Stimulated activated CD4-positive, alpha-beta T cell treated with anti-CD3 and anti-CD28 coated beads, Interleukin-4, amount 100 ng/mL, for 48 hours (primary cell): ENCODE data around the gene SARM1.

Experiments used
- DNase-seq, 2 donors: peaks; one replicate each; pipeline ENCODE4 v3.0.0-alpha.2; 2020; ENCODE audit warnings: low read depth in 2 of 2

SARM1 gene

GRCh38 chr17:28341516-28341915 lies 30.0 kb upstream of the SARM1 start:
- no peak for DNase-seq

- no peak for DNase-seq
Observed at GRCh38 chr17:28342313-28342712, 29.2 kb upstream of the SARM1 start.

- DNase-seq, result no peak
Observed at GRCh38 chr17:28343491-28343932, 28.0 kb upstream of the SARM1 start.

- no peak for DNase-seq
Observed at GRCh38 chr17:28344011-28344410, 27.5 kb upstream of the SARM1 start.

- no peak for DNase-seq
Observed at GRCh38 chr17:28344435-28344901, 27.0 kb upstream of the SARM1 start.

GRCh38 chr17:28345419-28346198 lies 25.9 kb upstream of the SARM1 start:
- no peak for DNase-seq

GRCh38 chr17:28346199-28346580 lies 25.3 kb upstream of the SARM1 start:
- DNase-seq, result no peak

GRCh38 chr17:28346746-28347246 lies 24.7 kb upstream of the SARM1 start:
- no peak for DNase-seq

GRCh38 chr17:28347261-28347891 lies 24.1 kb upstream of the SARM1 start:
- DNase-seq, result no peak

GRCh38 chr17:28348979-28349378 lies 22.5 kb upstream of the SARM1 start:
- DNase-seq, result no peak

- no peak for DNase-seq
Observed at GRCh38 chr17:28350271-28350670, 21.2 kb upstream of the SARM1 start.

GRCh38 chr17:28357061-28357900 lies 14.2 kb upstream of the SARM1 start, which contains the start of gene POLDIP2:
Gene POLDIP2 (minus strand): TSS chr17:28357527. CDS start chr17:28357448, 79 bp downstream.
- DNase-seq, result peak; percentile 92 to 94

GRCh38 chr17:28357901-28358197 lies 13.6 kb upstream of the SARM1 start:
- DNase-seq, result no peak

GRCh38 chr17:28363186-28363585 lies 8.3 kb upstream of the SARM1 start:
- no peak for DNase-seq

GRCh38 chr17:28363776-28364650 lies 7.5 kb upstream of the SARM1 start:
- DNase-seq, result no peak

GRCh38 chr17:28364665-28365363 lies 6.7 kb upstream of the SARM1 start, which contains the start of gene SEBOX:
Gene SEBOX (minus strand): TSS chr17:28365199. CDS start chr17:28365151, 48 bp downstream.
- no peak for DNase-seq

- DNase-seq, result no peak
Observed at GRCh38 chr17:28365487-28365886, 6.0 kb upstream of the SARM1 start.

- DNase-seq, result no peak
Observed at GRCh38 chr17:28366605-28367004, 4.9 kb upstream of the SARM1 start.

- no peak for DNase-seq
Observed at GRCh38 chr17:28367641-28368305, 3.7 kb upstream of the SARM1 start.

GRCh38 chr17:28368306-28368831 lies 3.1 kb upstream of the SARM1 start:
- DNase-seq, result no peak
